ENCODE results near the gene TESPA1.

TESPA1 gene

DNA sequence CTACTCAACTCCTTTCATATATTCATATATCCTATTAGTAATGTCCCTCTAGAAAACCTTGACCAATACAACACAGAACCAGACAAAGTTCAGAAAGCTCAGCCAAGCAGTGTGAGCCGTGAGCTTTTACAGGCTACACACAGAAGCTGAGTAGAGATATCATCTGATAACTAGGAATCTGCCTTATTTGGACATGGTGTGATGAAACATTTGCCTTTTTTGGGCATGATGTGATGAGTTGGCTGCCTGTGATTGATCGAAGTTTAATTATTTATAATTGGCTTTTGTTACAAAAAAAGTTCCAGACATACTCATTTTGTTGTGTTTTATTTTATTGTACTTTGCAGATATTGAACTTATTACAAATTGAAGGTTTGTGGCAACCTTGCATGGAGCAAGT, 46.6 kb downstream of the TESPA1 start:
- CTCF ChIA-PET, result no interaction called here
- POLR2A ChIA-PET, result no interaction called here
- Histone ChIP-seq H3K4me3 (ENCODE audit: low read depth, low read length) (no peak overlapping the region), H3K9me3 (ENCODE audit: control insufficient read depth, insufficient read depth, low read depth, low read length) (no peaks in the 10 kb centered on the region), H3K27ac (ENCODE audit: extremely low read depth, low read depth, low read length) (no peak overlapping the region), H3K36me3 (ENCODE audit: control insufficient read depth in 2 of 2, insufficient read depth in 1 of 2, low read length in 2 of 2) (no peaks in the 10 kb centered on the region), H3K4me1 (ENCODE audit: control insufficient read depth, insufficient read depth, low read length) (no peaks in the 10 kb centered on the region)
- TF ChIP-seq ZNF302 (tag by site-specific recombination; IDR thresholded peaks at IDR 0.05; ENCODE audit: low read depth), result no peak
- no peak for TF ChIP-seq BCL11B (tag by site-specific recombination; IDR thresholded peaks at IDR 0.05; ENCODE audit: low read depth)
- TF ChIP-seq, protein P1, sequence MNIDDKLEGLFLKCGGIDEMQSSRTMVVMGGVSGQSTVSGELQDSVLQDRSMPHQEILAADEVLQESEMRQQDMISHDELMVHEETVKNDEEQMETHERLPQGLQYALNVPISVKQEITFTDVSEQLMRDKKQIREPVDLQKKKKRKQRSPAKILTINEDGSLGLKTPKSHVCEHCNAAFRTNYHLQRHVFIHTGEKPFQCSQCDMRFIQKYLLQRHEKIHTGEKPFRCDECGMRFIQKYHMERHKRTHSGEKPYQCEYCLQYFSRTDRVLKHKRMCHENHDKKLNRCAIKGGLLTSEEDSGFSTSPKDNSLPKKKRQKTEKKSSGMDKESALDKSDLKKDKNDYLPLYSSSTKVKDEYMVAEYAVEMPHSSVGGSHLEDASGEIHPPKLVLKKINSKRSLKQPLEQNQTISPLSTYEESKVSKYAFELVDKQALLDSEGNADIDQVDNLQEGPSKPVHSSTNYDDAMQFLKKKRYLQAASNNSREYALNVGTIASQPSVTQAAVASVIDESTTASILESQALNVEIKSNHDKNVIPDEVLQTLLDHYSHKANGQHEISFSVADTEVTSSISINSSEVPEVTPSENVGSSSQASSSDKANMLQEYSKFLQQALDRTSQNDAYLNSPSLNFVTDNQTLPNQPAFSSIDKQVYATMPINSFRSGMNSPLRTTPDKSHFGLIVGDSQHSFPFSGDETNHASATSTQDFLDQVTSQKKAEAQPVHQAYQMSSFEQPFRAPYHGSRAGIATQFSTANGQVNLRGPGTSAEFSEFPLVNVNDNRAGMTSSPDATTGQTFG (tag by site-specific recombination; IDR thresholded peaks at IDR 0.05; ENCODE audit: borderline replicate concordance), result no peak

DNA sequence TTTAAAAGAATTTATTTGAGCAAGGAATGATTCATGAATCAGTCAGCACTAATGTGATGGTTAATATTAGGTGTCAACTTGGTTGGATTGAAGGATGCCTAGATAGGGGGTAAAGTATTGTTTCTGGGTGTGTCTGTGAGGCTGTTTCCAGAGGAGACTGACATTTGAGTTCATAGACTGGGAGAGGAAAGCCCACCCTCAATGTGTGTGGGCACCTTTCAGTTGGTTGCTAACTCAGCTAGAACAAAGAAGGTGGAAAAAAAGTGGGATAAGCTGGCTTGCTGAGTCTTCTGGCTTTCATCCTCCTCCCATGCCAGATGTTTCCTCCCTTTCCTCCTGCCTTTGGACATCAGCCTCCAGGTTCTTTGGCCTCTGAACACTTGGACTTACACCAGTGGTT, 47.2 kb downstream of the TESPA1 start:
- Histone ChIP-seq H3K27ac (ENCODE audit: extremely low read depth, low read depth, low read length) (no peak overlapping the region), H3K36me3 (ENCODE audit: control insufficient read depth in 2 of 2, insufficient read depth in 1 of 2, low read length in 2 of 2) (no peaks in the 10 kb centered on the region), H3K9me3 (ENCODE audit: control insufficient read depth, insufficient read depth, low read depth, low read length) (no peaks in the 10 kb centered on the region), H3K4me3 (ENCODE audit: low read depth, low read length) (no peak overlapping the region), H3K4me1 (ENCODE audit: control insufficient read depth, insufficient read depth, low read length) (no peaks in the 10 kb centered on the region)
- ChIA-PET CTCF (no interaction called here), POLR2A (no interaction called here)
- TF ChIP-seq, protein P2, sequence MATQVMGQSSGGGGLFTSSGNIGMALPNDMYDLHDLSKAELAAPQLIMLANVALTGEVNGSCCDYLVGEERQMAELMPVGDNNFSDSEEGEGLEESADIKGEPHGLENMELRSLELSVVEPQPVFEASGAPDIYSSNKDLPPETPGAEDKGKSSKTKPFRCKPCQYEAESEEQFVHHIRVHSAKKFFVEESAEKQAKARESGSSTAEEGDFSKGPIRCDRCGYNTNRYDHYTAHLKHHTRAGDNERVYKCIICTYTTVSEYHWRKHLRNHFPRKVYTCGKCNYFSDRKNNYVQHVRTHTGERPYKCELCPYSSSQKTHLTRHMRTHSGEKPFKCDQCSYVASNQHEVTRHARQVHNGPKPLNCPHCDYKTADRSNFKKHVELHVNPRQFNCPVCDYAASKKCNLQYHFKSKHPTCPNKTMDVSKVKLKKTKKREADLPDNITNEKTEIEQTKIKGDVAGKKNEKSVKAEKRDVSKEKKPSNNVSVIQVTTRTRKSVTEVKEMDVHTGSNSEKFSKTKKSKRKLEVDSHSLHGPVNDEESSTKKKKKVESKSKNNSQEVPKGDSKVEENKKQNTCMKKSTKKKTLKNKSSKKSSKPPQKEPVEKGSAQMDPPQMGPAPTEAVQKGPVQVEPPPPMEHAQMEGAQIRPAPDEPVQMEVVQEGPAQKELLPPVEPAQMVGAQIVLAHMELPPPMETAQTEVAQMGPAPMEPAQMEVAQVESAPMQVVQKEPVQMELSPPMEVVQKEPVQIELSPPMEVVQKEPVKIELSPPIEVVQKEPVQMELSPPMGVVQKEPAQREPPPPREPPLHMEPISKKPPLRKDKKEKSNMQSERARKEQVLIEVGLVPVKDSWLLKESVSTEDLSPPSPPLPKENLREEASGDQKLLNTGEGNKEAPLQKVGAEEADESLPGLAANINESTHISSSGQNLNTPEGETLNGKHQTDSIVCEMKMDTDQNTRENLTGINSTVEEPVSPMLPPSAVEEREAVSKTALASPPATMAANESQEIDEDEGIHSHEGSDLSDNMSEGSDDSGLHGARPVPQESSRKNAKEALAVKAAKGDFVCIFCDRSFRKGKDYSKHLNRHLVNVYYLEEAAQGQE (tag by site-specific recombination; IDR thresholded peaks at IDR 0.05), result no peak
- TF ChIP-seq, protein P3, sequence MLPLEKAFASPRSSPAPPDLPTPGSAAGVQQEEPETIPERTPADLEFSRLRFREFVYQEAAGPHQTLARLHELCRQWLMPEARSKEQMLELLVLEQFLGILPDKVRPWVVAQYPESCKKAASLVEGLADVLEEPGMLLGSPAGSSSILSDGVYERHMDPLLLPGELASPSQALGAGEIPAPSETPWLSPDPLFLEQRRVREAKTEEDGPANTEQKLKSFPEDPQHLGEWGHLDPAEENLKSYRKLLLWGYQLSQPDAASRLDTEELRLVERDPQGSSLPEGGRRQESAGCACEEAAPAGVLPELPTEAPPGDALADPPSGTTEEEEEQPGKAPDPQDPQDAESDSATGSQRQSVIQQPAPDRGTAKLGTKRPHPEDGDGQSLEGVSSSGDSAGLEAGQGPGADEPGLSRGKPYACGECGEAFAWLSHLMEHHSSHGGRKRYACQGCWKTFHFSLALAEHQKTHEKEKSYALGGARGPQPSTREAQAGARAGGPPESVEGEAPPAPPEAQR (tag by site-specific recombination; IDR thresholded peaks at IDR 0.05), result no peak
- no peak for TF ChIP-seq ZBTB20 (tag by site-specific recombination; IDR thresholded peaks at IDR 0.05)

DNA sequence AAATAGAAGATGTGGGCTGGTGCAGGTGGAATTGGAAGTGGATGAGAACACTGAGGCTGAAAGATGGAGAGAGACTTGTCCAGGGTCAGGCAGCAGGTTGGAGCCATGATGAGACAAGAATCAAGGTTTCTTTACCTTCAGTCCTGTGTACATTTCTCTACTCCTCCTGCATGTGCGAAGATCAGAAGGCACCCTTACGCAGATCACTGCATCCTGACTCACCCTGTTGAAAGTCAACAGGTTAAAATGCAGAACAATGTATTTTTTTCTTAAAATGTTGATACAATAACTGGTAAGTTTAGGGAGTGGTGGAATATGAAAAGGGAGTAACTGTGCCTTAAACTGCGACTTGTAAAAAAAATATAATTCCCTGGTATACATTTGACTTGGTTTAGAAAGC, 47.8 kb downstream of the TESPA1 start:
- H3K4me3 ChIP-seq (ENCODE audit: low read depth, low read length), result no peak overlapping the region
- ChIA-PET CTCF (no interaction called here), POLR2A (no interaction called here)
- H3K9me3 ChIP-seq (ENCODE audit: control insufficient read depth, insufficient read depth, low read depth, low read length), result no peaks in the 10 kb centered on the region
- no peaks in the 10 kb centered on the region for H3K4me1 ChIP-seq (ENCODE audit: control insufficient read depth, insufficient read depth, low read length)
- H3K36me3 ChIP-seq (ENCODE audit: control insufficient read depth in 2 of 2, insufficient read depth in 1 of 2, low read length in 2 of 2), result no peaks in the 10 kb centered on the region
- TF ChIP-seq ZNF266 (tag by site-specific recombination; IDR thresholded peaks at IDR 0.05; ENCODE audit: low read depth) (no peak), PRDM1 (tag by site-specific recombination; IDR thresholded peaks at IDR 0.05) (no peak), ZNF239 (tag by site-specific recombination; IDR thresholded peaks at IDR 0.05) (no peak), ZNF558 (tag by site-specific recombination; IDR thresholded peaks at IDR 0.05) (no peak), SP7 (tag by site-specific recombination; IDR thresholded peaks at IDR 0.05) (no peak), ZNF677 (tag by site-specific recombination; IDR thresholded peaks at IDR 0.05) (no peak), KLF9 (tag by site-specific recombination; IDR thresholded peaks at IDR 0.05; ENCODE audit: low read depth) (no peak), ZNF311 (tag by site-specific recombination; IDR thresholded peaks at IDR 0.05; ENCODE audit: borderline replicate concordance) (no peak), ZNF140 (tag by site-specific recombination; IDR thresholded peaks at IDR 0.05) (no peak), TRIM28 (IDR thresholded peaks at IDR 0.05; ENCODE audit: borderline replicate concordance, low read length) (no peak), ZNF777 (tag by site-specific recombination; IDR thresholded peaks at IDR 0.05; ENCODE audit: borderline replicate concordance) (no peak), TCF7L2 (IDR thresholded peaks at IDR 0.05; ENCODE audit: borderline replicate concordance, low read depth, low read length) (no peak), ZNF433 (tag by site-specific recombination; IDR thresholded peaks at IDR 0.05; ENCODE audit: low read depth) (no peak), ZNF48 (tag by site-specific recombination; IDR thresholded peaks at IDR 0.05) (no peak), ZFP41 (tag by site-specific recombination; IDR thresholded peaks at IDR 0.05; ENCODE audit: borderline replicate concordance) (no peak), ZSCAN16 (tag by site-specific recombination; IDR thresholded peaks at IDR 0.05) (no peak), ZBTB48 (tag by site-specific recombination; IDR thresholded peaks at IDR 0.05) (no peak)
- H3K27ac ChIP-seq (ENCODE audit: extremely low read depth, low read depth, low read length), result no peak overlapping the region
